Natural killer cell (primary cell): Measurements from ENCODE around the gene CALN1. TPM values are rescaled to one million over a fixed set of nuclear protein-coding genes. Genes with fewer than 3 reads are reported as not detected.

ENCODE experiments used
- ATAC-seq, 3 donors: fragments of 150-1000 bp in 2 of 3; fragments of 200-7000 bp in 1 of 3; cut with Tn5 transposase; 1 replicate in 1 of 3; 2 replicates in 2 of 3; pipeline ENCODE4 v1.10.0; 2021; ENCODE audit warnings: mild to moderate bottlenecking in 2 of 3, moderate library complexity in 2 of 3
- DNase-seq, 2 donors: peaks; one replicate each; pipeline versions ENCODE4 v3.0.0 to v3.0.0-alpha.2; 2013 to 2021; ENCODE audit warnings: mixed read lengths in 1 of 2
- H3K27ac ChIP-seq: one replicate; pipeline ENCODE4 v1.5.1; 2013; ENCODE audit warnings: mild to moderate bottlenecking, low read length
- H3K27me3 ChIP-seq: one replicate; pipeline ENCODE4 v1.6.1; 2013; ENCODE audit warnings: low read length; ENCODE audit not compliant: control insufficient read depth, insufficient read depth
- H3K36me3 ChIP-seq: one replicate; pipeline ENCODE4 v1.6.1; 2013; ENCODE audit warnings: low read length; ENCODE audit not compliant: control insufficient read depth, insufficient read depth
- H3K4me1 ChIP-seq: one replicate; pipeline ENCODE4 v1.6.1; 2013; ENCODE audit warnings: low read length; ENCODE audit not compliant: control insufficient read depth, insufficient read depth
- H3K4me3 ChIP-seq: one replicate; pipeline ENCODE4 v1.5.1; 2013; ENCODE audit warnings: low read length
- H3K9me3 ChIP-seq: one replicate; pipeline ENCODE4 v1.6.1; 2013; ENCODE audit warnings: low read length; ENCODE audit not compliant: control insufficient read depth, insufficient read depth
- H3K27ac Mint-ChIP-seq, 2 donors: one replicate each; pipeline ENCODE4 v1.8.0; 2022; ENCODE audit warnings: mild to moderate bottlenecking in 2 of 2, mixed read lengths in 2 of 2, moderate library complexity in 1 of 2
- H3K27me3 Mint-ChIP-seq, 2 donors: one replicate each; pipeline ENCODE4 v1.8.0; 2022; ENCODE audit warnings: low read depth in 2 of 2, mixed read lengths in 2 of 2
- H3K36me3 Mint-ChIP-seq: one replicate; pipeline ENCODE4 v1.8.0; 2022; ENCODE audit warnings: mixed read lengths
- H3K4me1 Mint-ChIP-seq, 2 donors: one replicate each; pipeline ENCODE4 v1.8.0; 2022; ENCODE audit warnings: mixed read lengths in 2 of 2
- H3K4me3 Mint-ChIP-seq: one replicate; pipeline ENCODE4 v1.8.0; 2022; ENCODE audit warnings: mild to moderate bottlenecking, moderate library complexity, mixed read lengths
- H3K9me3 Mint-ChIP-seq, 2 donors: one replicate each; pipeline ENCODE4 v1.8.0; 2022; ENCODE audit warnings: mixed read lengths in 2 of 2
- CTCF ChIP-seq: fragments of 200-600 bp; IDR thresholded peaks from one replicate; pipeline ENCODE4 v1.8.0; 2022; ENCODE audit warnings: antibody characterized with exemption
- WGBS: methylation state at CpG from one replicate; pipeline ENCODE4 v1.1.7; 2013; ENCODE audit warnings: missing lambda C conversion rate; ENCODE audit not compliant: insufficient coverage; 5-methylcytosine and 5-hydroxymethylcytosine counted together
- intact Hi-C: fragments of 100-400 bp; cut with micrococcal nuclease; formaldehyde crosslinking; loops from one replicate; pipeline ENCODE4 v1.14.2; 2022
- total RNA-seq, 4 donors: library from RNA; stranded (reverse); fragments of 120-200 nt in 1 of 4; gene quantifications; one replicate each; pipeline versions ENCODE4 v1.2.3 to v1.2.4, GENCODE V29; 2013 to 2022

CALN1 gene
- total RNA-seq, 3 donors from 2014 or later (not counting 1 experiment from before 2014, with no cell fraction given): 0.18 TPM; not detected in 2

- H3K4me3 ChIP-seq: no peak overlapping the region
- no peaks in the 10 kb centered on the region for H3K9me3 Mint-ChIP-seq
These were observed 34.0 kb upstream of the CALN1 start for GRCh38 chr7:72446131-72446530.

GRCh38 chr7:72445580-72445979 is 33.4 kb upstream of the CALN1 start:
- Histone ChIP-seq H3K9me3 (no peaks in the 10 kb centered on the region), H3K27ac (no peak overlapping the region), H3K36me3 (no peaks in the 10 kb centered on the region), H3K4me3 (no peak overlapping the region), H3K27me3 (no peaks in the 10 kb centered on the region), H3K4me1 (no peaks in the 10 kb centered on the region)
- Mint-ChIP-seq H3K9me3 (no peaks in the 10 kb centered on the region), H3K4me1 (no peaks in the 10 kb centered on the region), H3K36me3 (no peaks in the 10 kb centered on the region), H3K27me3 (peaks cover 11 to 30% of the 10 kb centered on the region in 2 donors), H3K27ac (no peak overlapping the region), H3K4me3 (no peak overlapping the region)
- intact Hi-C loops: no loop called here
- DNase-seq (no peak), ATAC-seq (no peak)
- 95% methylated on average over 10 of the region's 10 CpGs for WGBS
- TF ChIP-seq CTCF: no peak

More at GRCh38 chr7:72446131-72446530, 34.0 kb upstream of the CALN1 start:
- peaks cover 13 to 30% of the 10 kb centered on the region in 2 donors for H3K27me3 Mint-ChIP-seq
- TF ChIP-seq CTCF: no peak
- 88% methylated on average over 7 of the region's 7 CpGs for WGBS
- no peaks in the 10 kb centered on the region for H3K36me3 Mint-ChIP-seq
- intact Hi-C loops: no loop called here
- no peaks in the 10 kb centered on the region for H3K9me3 ChIP-seq
- H3K4me1 ChIP-seq: no peaks in the 10 kb centered on the region
- no peak for DNase-seq
- ATAC-seq: no peak
- no peaks in the 10 kb centered on the region for H3K4me1 Mint-ChIP-seq
- H3K27me3 ChIP-seq: no peaks in the 10 kb centered on the region
- no peaks in the 10 kb centered on the region for H3K36me3 ChIP-seq
- H3K27ac Mint-ChIP-seq: no peak overlapping the region
- no peak overlapping the region for H3K27ac ChIP-seq
- H3K4me3 Mint-ChIP-seq: no peak overlapping the region

DNA sequence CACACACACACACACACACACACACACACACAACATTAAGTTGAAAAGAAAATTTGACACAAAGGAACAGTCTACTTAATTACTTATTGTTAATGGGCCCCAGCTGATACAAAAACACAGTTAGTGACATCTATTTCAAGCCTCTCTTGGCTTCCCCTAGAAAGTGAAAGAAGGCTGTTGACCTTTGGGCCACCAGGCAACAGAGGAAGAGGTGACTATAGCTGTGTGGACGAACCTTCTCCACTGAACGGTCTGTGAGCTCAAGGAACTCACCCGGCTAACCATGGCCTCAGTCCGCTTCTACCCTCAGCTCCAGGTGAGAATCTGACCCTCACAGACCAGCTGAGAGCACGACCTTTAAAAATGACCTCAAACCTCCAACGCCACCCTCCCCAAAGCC is 32.9 kb upstream of the CALN1 start:
- DNase-seq (no peak), ATAC-seq (no peak)
- H3K27me3 ChIP-seq: no peaks in the 10 kb centered on the region
- intact Hi-C loops: no loop called here
- H3K27me3 Mint-ChIP-seq: peaks cover 11 to 30% of the 10 kb centered on the region in 2 donors
- no peak overlapping the region for H3K4me3 ChIP-seq
- H3K9me3 ChIP-seq: no peaks in the 10 kb centered on the region
- H3K4me3 Mint-ChIP-seq: no peak overlapping the region
- H3K27ac ChIP-seq: no peak overlapping the region
- no peaks in the 10 kb centered on the region for H3K36me3 ChIP-seq
- no peaks in the 10 kb centered on the region for H3K9me3 Mint-ChIP-seq
- H3K4me1 ChIP-seq: no peaks in the 10 kb centered on the region
- H3K36me3 Mint-ChIP-seq: no peaks in the 10 kb centered on the region
- H3K27ac Mint-ChIP-seq: no peak overlapping the region
- no peak for TF ChIP-seq CTCF
- WGBS: 84% methylated on average over 6 of the region's 6 CpGs
- no peaks in the 10 kb centered on the region for H3K4me1 Mint-ChIP-seq

GRCh38 chr7:72444026-72444776 is 32.1 kb upstream of the CALN1 start:
- H3K27ac Mint-ChIP-seq: no peak overlapping the region
- H3K9me3 Mint-ChIP-seq: no peaks in the 10 kb centered on the region

More at GRCh38 chr7:72444026-72444776, 32.1 kb upstream of the CALN1 start:
- Mint-ChIP-seq H3K4me3 (no peak overlapping the region), H3K36me3 (no peaks in the 10 kb centered on the region), H3K4me1 (no peaks in the 10 kb centered on the region), H3K27me3 (peaks cover 11 to 30% of the 10 kb centered on the region in 2 donors)
- H3K36me3 ChIP-seq: no peaks in the 10 kb centered on the region
- no peak overlapping the region for H3K27ac ChIP-seq
- no peak for ATAC-seq
- no peaks in the 10 kb centered on the region for H3K4me1 ChIP-seq
- no peak for TF ChIP-seq CTCF
- H3K4me3 ChIP-seq: no peak overlapping the region
- intact Hi-C loops: no loop called here
- WGBS: 8% methylated on average over 5 of the region's 8 CpGs
- H3K27me3 ChIP-seq: no peaks in the 10 kb centered on the region
- no peaks in the 10 kb centered on the region for H3K9me3 ChIP-seq
- DNase-seq: no peak
